Mesothelial cell of epicardium (in vitro differentiated cells): ENCODE results near the gene KAZN. TPM values are rescaled to one million over a fixed set of nuclear protein-coding genes. Genes with fewer than 3 reads are reported as not detected.

Experiments used
- DNase-seq, 2 experiments: peaks; one replicate each; pipeline ENCODE4 v3.0.0; 2021; ENCODE audit warnings: low spot score in 2 of 2; ENCODE audit not compliant: unreplicated experiment in 2 of 2
- H3K27ac Mint-ChIP-seq: 2 replicates; pipeline ENCODE4 v1.8.0; 2021; ENCODE audit warnings: mixed read lengths
- H3K27me3 Mint-ChIP-seq: 2 replicates; pipeline ENCODE4 v1.8.0; 2021; ENCODE audit warnings: low read depth, mixed read lengths
- H3K36me3 Mint-ChIP-seq: 2 replicates; pipeline ENCODE4 v1.8.0; 2021; ENCODE audit warnings: mixed read lengths
- H3K4me1 Mint-ChIP-seq: 2 replicates; pipeline ENCODE4 v1.8.0; 2021; ENCODE audit warnings: mixed read lengths
- H3K4me3 Mint-ChIP-seq: 2 replicates; pipeline ENCODE4 v1.8.0; 2021; ENCODE audit warnings: mild to moderate bottlenecking, moderate library complexity, mixed read lengths
- H3K9me3 Mint-ChIP-seq: 2 replicates; pipeline ENCODE4 v1.8.0; 2021; ENCODE audit warnings: mixed read lengths
- total RNA-seq: library from RNA; stranded (reverse); gene quantifications from 3 replicates; pipeline ENCODE4 v1.2.1, GENCODE V29; 2021
- TF ChIP-seq, protein P1 (sequence below): fragments of 200-600 bp; sonication (generic); IDR thresholded peaks from one replicate; pipeline ENCODE4 v1.5.0; 2021; ENCODE audit warnings: antibody characterized with exemption; ENCODE audit not compliant: unreplicated experiment

KAZN gene
- total RNA-seq, 1 donor from 2014 or later = 38.4 TPM

DNA sequence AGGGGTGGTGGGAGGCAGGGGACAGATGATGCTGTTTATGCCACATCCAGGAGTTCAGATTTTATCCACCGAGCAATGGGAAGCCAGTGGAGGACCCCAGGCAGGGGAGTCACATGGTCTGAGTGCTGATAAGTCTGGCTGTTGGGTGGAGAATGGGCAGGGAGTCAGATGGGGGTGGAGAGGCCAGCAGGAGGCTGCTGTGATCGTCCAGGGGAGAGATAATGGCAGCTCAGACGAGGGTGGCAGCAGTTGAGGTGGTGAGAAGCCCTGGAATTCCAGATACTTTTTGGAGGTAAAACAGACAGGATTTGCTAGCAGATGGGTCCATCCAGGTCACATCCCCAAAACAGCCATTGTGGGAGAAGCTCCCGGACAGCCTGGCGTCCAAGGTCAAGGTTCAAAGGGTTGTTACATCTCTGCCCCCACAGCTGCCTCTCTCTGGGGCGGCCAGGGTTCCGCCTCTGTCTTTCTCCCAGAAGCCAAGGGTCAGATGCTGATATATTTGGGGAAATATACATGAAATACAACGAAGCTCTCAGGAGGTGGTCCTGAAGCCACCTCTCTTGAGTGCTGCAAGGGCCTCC is 303.0 kb downstream of the KAZN start:
- no peaks in the 10 kb centered on the region for H3K36me3 Mint-ChIP-seq
- H3K4me3 Mint-ChIP-seq = no peak overlapping the region
- H3K27ac Mint-ChIP-seq = no peak overlapping the region
- H3K4me1 Mint-ChIP-seq = no peaks in the 10 kb centered on the region
- H3K9me3 Mint-ChIP-seq = peaks cover 4% of the 10 kb centered on the region
- no peaks in the 10 kb centered on the region for H3K27me3 Mint-ChIP-seq
- DNase-seq = no peak
- TF ChIP-seq, protein P1, sequence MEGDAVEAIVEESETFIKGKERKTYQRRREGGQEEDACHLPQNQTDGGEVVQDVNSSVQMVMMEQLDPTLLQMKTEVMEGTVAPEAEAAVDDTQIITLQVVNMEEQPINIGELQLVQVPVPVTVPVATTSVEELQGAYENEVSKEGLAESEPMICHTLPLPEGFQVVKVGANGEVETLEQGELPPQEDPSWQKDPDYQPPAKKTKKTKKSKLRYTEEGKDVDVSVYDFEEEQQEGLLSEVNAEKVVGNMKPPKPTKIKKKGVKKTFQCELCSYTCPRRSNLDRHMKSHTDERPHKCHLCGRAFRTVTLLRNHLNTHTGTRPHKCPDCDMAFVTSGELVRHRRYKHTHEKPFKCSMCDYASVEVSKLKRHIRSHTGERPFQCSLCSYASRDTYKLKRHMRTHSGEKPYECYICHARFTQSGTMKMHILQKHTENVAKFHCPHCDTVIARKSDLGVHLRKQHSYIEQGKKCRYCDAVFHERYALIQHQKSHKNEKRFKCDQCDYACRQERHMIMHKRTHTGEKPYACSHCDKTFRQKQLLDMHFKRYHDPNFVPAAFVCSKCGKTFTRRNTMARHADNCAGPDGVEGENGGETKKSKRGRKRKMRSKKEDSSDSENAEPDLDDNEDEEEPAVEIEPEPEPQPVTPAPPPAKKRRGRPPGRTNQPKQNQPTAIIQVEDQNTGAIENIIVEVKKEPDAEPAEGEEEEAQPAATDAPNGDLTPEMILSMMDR = no peak

DNA sequence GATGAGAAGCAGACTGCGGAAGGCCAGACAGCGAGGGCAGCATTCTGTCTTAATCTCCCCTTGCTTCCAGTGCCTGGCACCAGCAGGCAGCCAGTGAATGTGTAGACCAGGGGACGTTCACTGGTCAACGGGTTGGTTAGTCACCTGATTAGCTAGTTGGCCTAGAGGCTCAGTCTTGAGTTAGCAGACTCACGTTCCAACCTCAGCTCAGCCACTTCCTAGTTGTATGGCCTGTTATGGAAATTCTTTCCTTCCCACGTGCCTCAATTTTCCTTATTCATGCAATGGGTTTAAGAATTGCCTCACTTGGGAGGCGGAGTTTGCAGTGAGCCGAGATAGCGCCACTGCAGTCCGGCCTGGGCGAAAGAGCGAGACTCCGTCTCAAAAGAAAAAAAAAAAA is 305.4 kb downstream of the KAZN start:
- no peaks in the 10 kb centered on the region for H3K27me3 Mint-ChIP-seq
- H3K4me1 Mint-ChIP-seq = no peaks in the 10 kb centered on the region
- H3K4me3 Mint-ChIP-seq = no peak overlapping the region
- H3K27ac Mint-ChIP-seq = no peak overlapping the region
- DNase-seq = no peak
- no peaks in the 10 kb centered on the region for H3K9me3 Mint-ChIP-seq
- TF ChIP-seq, protein P1 = no peak
- no peaks in the 10 kb centered on the region for H3K36me3 Mint-ChIP-seq

DNA sequence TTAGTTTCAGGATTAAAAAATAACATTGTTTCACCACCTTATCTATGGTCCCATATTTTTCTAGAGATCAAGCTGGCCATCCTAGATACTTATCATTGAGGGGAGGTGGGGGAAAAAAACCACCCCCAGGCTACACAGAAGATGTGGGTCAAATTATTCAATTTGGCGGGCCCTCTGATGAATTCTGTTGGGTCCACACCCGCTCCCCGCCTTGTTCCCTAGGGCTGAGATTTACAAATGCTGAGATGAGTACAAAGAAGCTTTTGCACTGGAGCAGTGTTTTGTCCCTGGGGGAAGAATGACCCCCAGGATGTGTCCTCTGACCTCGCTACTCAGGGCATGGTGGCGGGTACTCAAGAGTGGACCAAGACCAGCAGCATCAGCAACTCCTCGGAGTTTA is 308.2 kb downstream of the KAZN start:
- no peaks in the 10 kb centered on the region for H3K27me3 Mint-ChIP-seq
- no peak overlapping the region for H3K4me3 Mint-ChIP-seq
- DNase-seq = no peak
- no peak overlapping the region for H3K27ac Mint-ChIP-seq
- H3K4me1 Mint-ChIP-seq = peaks cover 20% of the 10 kb centered on the region
- no peaks in the 10 kb centered on the region for H3K9me3 Mint-ChIP-seq
- TF ChIP-seq, protein P1 = no peak
- no peaks in the 10 kb centered on the region for H3K36me3 Mint-ChIP-seq

DNA sequence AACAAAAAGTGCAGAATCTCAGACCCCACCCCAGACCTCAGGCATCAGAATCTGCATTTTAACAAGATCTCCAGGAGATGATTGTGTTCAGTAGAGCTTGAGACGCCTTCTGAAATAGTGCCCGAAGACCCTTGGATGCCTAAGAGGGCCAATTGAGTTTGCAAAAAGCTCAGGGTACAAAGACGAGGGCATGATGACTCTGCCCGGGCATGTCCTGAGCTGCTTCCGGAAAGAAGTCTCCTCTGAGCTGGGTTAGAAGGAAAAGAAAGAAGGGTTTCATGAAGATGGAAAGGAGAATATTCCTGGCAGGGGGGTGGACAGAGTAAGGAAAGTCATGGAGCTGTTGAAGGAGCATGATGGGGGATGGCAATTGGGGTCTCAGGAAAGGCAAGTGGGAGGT is 308.9 kb downstream of the KAZN start:
- Mint-ChIP-seq H3K27ac (no peak overlapping the region), H3K4me3 (no peak overlapping the region), H3K9me3 (no peaks in the 10 kb centered on the region)

GRCh38 chr1:14909273-14909672 is 310.8 kb downstream of the KAZN start:
- TF ChIP-seq, protein P1 = no peak
- Mint-ChIP-seq H3K4me1 (peaks cover 35% of the 10 kb centered on the region), H3K27me3 (no peaks in the 10 kb centered on the region), H3K4me3 (no peak overlapping the region), H3K9me3 (no peaks in the 10 kb centered on the region), H3K27ac (peak overlapping the region; percentile 1), H3K36me3 (no peaks in the 10 kb centered on the region)
- no peak for DNase-seq

More for the DNA sequence above, 308.9 kb downstream of the KAZN start:
- Mint-ChIP-seq H3K27me3 (no peaks in the 10 kb centered on the region), H3K36me3 (no peaks in the 10 kb centered on the region), H3K4me1 (peaks cover 20% of the 10 kb centered on the region)
- TF ChIP-seq, protein P1 = no peak
- DNase-seq = no peak
